HEK293 (cell line): ENCODE data around the gene KIAA1671.

Source experiments
- CTCF ChIA-PET: fragments of 350-600 bp; formaldehyde crosslinking; extraction: SDS; loops from one replicate; lab custom pipeline; 2021; ENCODE audit warnings: antibody characterized with exemption; lab: Yijun Ruan, JAX
- POLR2A ChIA-PET: fragments of 300-600 bp; formaldehyde crosslinking; extraction: SDS; loops from one replicate; lab custom pipeline; 2020; ENCODE audit warnings: antibody characterized with exemption, inconsistent platforms; lab: Yijun Ruan, JAX
- H3K27ac ChIP-seq: fragments of 200-500 bp; sonication (Bioruptor generic); 2 replicates; pipeline ENCODE4 v1.5.1; 2014; ENCODE audit warnings: low read depth, low read length, control low read depth, inconsistent platforms; ENCODE audit errors: extremely low read depth
- H3K36me3 ChIP-seq, 2 experiments: fragments of 200-500 bp in 1 of 2; sonication (Bioruptor generic) in 1 of 2; 1 replicate in 1 of 2; 2 replicates in 1 of 2; pipeline ENCODE4 v1.5.1; 2014 to 2017; ENCODE audit warnings: inconsistent platforms in 2 of 2, low read length in 2 of 2; ENCODE audit not compliant: control insufficient read depth in 2 of 2, insufficient read depth in 1 of 2
- H3K4me1 ChIP-seq: fragments of 200-500 bp; sonication (Bioruptor generic); 2 replicates; pipeline ENCODE4 v1.5.1; 2014; ENCODE audit warnings: mild to moderate bottlenecking, low read length, inconsistent platforms; ENCODE audit not compliant: control insufficient read depth, insufficient read depth
- H3K4me3 ChIP-seq: 2 replicates; pipeline ENCODE4 v1.5.1; 2011; ENCODE audit warnings: low read depth, mild to moderate bottlenecking, control low read depth, low read length, moderate library complexity
- H3K9me3 ChIP-seq: fragments of 200-500 bp; sonication (Bioruptor generic); 2 replicates; pipeline ENCODE4 v1.5.1; 2014; ENCODE audit warnings: low read depth, low read length, inconsistent platforms; ENCODE audit not compliant: control insufficient read depth, insufficient read depth
- HOXC10 ChIP-seq: sonication (generic); formaldehyde crosslinking; IDR thresholded peaks from 2 replicates; pipeline ENCODE4 v1.8.1; 2023; ENCODE audit warnings: mild to moderate bottlenecking, missing genetic modification reagents
- OSR2 ChIP-seq: fragments of 450-650 bp; formaldehyde crosslinking; IDR thresholded peaks from 2 replicates; pipeline ENCODE4 v1.5.1; 2016; ENCODE audit warnings: missing biosample characterization, missing genetic modification characterization
- PATZ1 ChIP-seq: fragments of 450-650 bp; formaldehyde crosslinking; IDR thresholded peaks from 2 replicates; pipeline ENCODE4 v1.5.1; 2016; ENCODE audit warnings: missing biosample characterization, missing genetic modification characterization
- PRDM1 ChIP-seq: fragments of 450-650 bp; formaldehyde crosslinking; IDR thresholded peaks from 2 replicates; pipeline ENCODE4; 2016; ENCODE audit warnings: missing biosample characterization, missing genetic modification characterization
- PRDM4 ChIP-seq: fragments of 450-650 bp; formaldehyde crosslinking; IDR thresholded peaks from 2 replicates; pipeline ENCODE4 v1.5.1; 2017; ENCODE audit warnings: missing biosample characterization, missing genetic modification characterization
- PRDM6 ChIP-seq: fragments of 450-650 bp; formaldehyde crosslinking; IDR thresholded peaks from 2 replicates; pipeline ENCODE4 v1.5.1; 2017; ENCODE audit warnings: missing biosample characterization, missing genetic modification characterization
- REPIN1 ChIP-seq: fragments of 450-650 bp; formaldehyde crosslinking; IDR thresholded peaks from 2 replicates; pipeline ENCODE4 v1.5.1; 2017; ENCODE audit warnings: missing biosample characterization, missing genetic modification characterization, low read depth
- SCRT2 ChIP-seq: fragments of 450-650 bp; formaldehyde crosslinking; IDR thresholded peaks from 2 replicates; pipeline ENCODE4 v1.5.1; 2016; ENCODE audit warnings: missing biosample characterization, missing genetic modification characterization
- ZBTB10 ChIP-seq: fragments of 450-650 bp; formaldehyde crosslinking; IDR thresholded peaks from 2 replicates; pipeline ENCODE4 v1.5.1; 2016; ENCODE audit warnings: missing biosample characterization, missing genetic modification characterization
- ZBTB48 ChIP-seq: fragments of 450-650 bp; formaldehyde crosslinking; IDR thresholded peaks from 2 replicates; pipeline ENCODE4 v1.5.1; 2016; ENCODE audit warnings: missing biosample characterization, missing genetic modification characterization
- ZNF239 ChIP-seq: fragments of 450-650 bp; formaldehyde crosslinking; IDR thresholded peaks from 2 replicates; pipeline ENCODE4 v1.5.1; 2016; ENCODE audit warnings: missing biosample characterization, missing genetic modification characterization
- ZNF292 ChIP-seq: fragments of 450-650 bp; formaldehyde crosslinking; IDR thresholded peaks from 2 replicates; pipeline ENCODE4 v1.5.1; 2016; ENCODE audit warnings: low read depth, missing biosample characterization, missing genetic modification characterization, borderline replicate concordance
- ZNF311 ChIP-seq: fragments of 450-650 bp; formaldehyde crosslinking; IDR thresholded peaks from 2 replicates; pipeline ENCODE4 v1.5.1; 2017; ENCODE audit warnings: missing biosample characterization, missing genetic modification characterization, borderline replicate concordance
- ZNF404 ChIP-seq: fragments of 450-650 bp; formaldehyde crosslinking; IDR thresholded peaks from 2 replicates; pipeline ENCODE4 v1.5.1; 2017; ENCODE audit warnings: missing biosample characterization, missing genetic modification characterization
- ZNF510 ChIP-seq: fragments of 450-650 bp; formaldehyde crosslinking; IDR thresholded peaks from 2 replicates; pipeline ENCODE4 v1.5.1; 2018; ENCODE audit warnings: mild to moderate bottlenecking, missing genetic modification characterization, missing biosample characterization; ENCODE audit not compliant: insufficient replicate concordance
- ZNF596 ChIP-seq: fragments of 450-650 bp; IDR thresholded peaks from 2 replicates; pipeline ENCODE4 v1.5.0; 2018; ENCODE audit warnings: missing biosample characterization, mild to moderate bottlenecking, missing genetic modification characterization, moderate library complexity
- ZNF792 ChIP-seq: fragments of 450-650 bp; formaldehyde crosslinking; IDR thresholded peaks from 2 replicates; pipeline ENCODE4 v1.5.1; 2016; ENCODE audit warnings: missing biosample characterization, missing genetic modification characterization
- ZXDB ChIP-seq: fragments of 450-650 bp; formaldehyde crosslinking; IDR thresholded peaks from 2 replicates; pipeline ENCODE4 v1.5.1; 2016; ENCODE audit warnings: missing biosample characterization, missing genetic modification characterization

Gene KIAA1671

GRCh38 chr22:25077056-25077455, 124.5 kb downstream of the KIAA1671 start:
- Histone ChIP-seq H3K36me3 (no peaks in the 10 kb centered on the region), H3K4me1 (no peaks in the 10 kb centered on the region), H3K27ac (no peak overlapping the region), H3K4me3 (no peak overlapping the region), H3K9me3 (no peaks in the 10 kb centered on the region)
- CTCF ChIA-PET: interaction anchor here (0.6 to 1.9 kb wide), 9 partner anchors 18 to 830 kb away, joined by 3 to 9 read pairs (median 5); no protein-coding TSS in a partner anchor
- POLR2A ChIA-PET: no interaction called here
- TF ChIP-seq OSR2 (tag by site-specific recombination): no peak
- TF ChIP-seq ZNF404 (tag by site-specific recombination): no peak
- TF ChIP-seq PRDM4 (tag by site-specific recombination): no peak

- Histone ChIP-seq H3K9me3 (no peaks in the 10 kb centered on the region), H3K4me3 (no peak overlapping the region), H3K4me1 (no peaks in the 10 kb centered on the region), H3K27ac (no peak overlapping the region), H3K36me3 (no peaks in the 10 kb centered on the region)
- no peak for TF ChIP-seq ZBTB48 (tag by site-specific recombination)
- TF ChIP-seq PRDM6 (tag by site-specific recombination): peak; percentile 47; the same call in 1 of the 2 replicates
- peak; percentile 64 for TF ChIP-seq SCRT2 (tag by site-specific recombination)
- POLR2A ChIA-PET: no interaction called here
- CTCF ChIA-PET: interaction anchor here (0.7 to 1.5 kb wide), 5 partner anchors 93 to 308 kb away, joined by 3 to 5 read pairs (median 3); no protein-coding TSS in a partner anchor
Observed at GRCh38 chr22:25077964-25078363, 125.4 kb downstream of the KIAA1671 start.

- POLR2A ChIA-PET: no interaction called here
- H3K27ac ChIP-seq: no peak overlapping the region
- TF ChIP-seq ZNF596 (tag by site-specific recombination) (no peak), ZNF239 (no peak), REPIN1 (tag by site-specific recombination) (no peak), ZXDB (tag by site-specific recombination) (no peak), ZNF292 (tag by site-specific recombination) (no peak), PRDM1 (tag by site-specific recombination) (no peak), HOXC10 (no peak), PATZ1 (tag by site-specific recombination) (no peak), ZNF510 (tag by site-specific recombination) (no peak), ZNF311 (tag by site-specific recombination) (no peak), ZBTB10 (tag by site-specific recombination) (no peak), ZNF792 (no peak)
- TF ChIP-seq, all 188 proteins: peak for 0
- H3K4me3 ChIP-seq: no peak overlapping the region
- CTCF ChIA-PET: interaction anchor here (0.7 to 1.5 kb wide), 5 partner anchors 92 to 308 kb away, joined by 3 to 5 read pairs (median 3); no protein-coding TSS in a partner anchor
- no peaks in the 10 kb centered on the region for H3K4me1 ChIP-seq
- no peaks in the 10 kb centered on the region for H3K9me3 ChIP-seq
- H3K36me3 ChIP-seq: no peaks in the 10 kb centered on the region
Observed at GRCh38 chr22:25078591-25078990, 126.1 kb downstream of the KIAA1671 start.
